ENCODE results near the gene PAX8. TPM values are rescaled to one million over a fixed set of nuclear protein-coding genes. Genes with fewer than 3 reads are reported as not detected.
"Not testable (repeated sequence)": the region's sequence is repeated elsewhere in the genome, so short reads cannot be mapped to it uniquely, and the experiment has no call there.

The PAX8 gene
- total RNA-seq, 1 donor = 2.9 TPM

GRCh38 chr2:113237604-113238160 is 41.0 kb downstream of the PAX8 start:
- H3K27me3 ChIP-seq (ENCODE audit: insufficient read depth, low read length) = no peaks in the 10 kb centered on the region
- H3K4me3 ChIP-seq (ENCODE audit: insufficient read depth, low read length) = no peak overlapping the region
- no peak overlapping the region for H2AFZ ChIP-seq (ENCODE audit: low read length)
- no peak overlapping the region for H3K27ac ChIP-seq (ENCODE audit: low read depth, low read length)
- H3K9me3 ChIP-seq (ENCODE audit: low read depth, low read length) = no peaks in the 10 kb centered on the region
- H3K4me2 ChIP-seq (ENCODE audit: insufficient read depth, low read length) = no peak overlapping the region
- DNase-seq (ENCODE audit: insufficient read length, low spot score, missing footprints) = peak; percentile 60
- H3K4me1 ChIP-seq (ENCODE audit: insufficient read depth, low read length) = peaks cover 25% of the 10 kb centered on the region
- TF ChIP-seq CTCF (IDR thresholded peaks at IDR 0.05; ENCODE audit: extremely low read depth, low read depth, low read length) = no peak
- no peaks in the 10 kb centered on the region for H3K79me2 ChIP-seq (ENCODE audit: insufficient read depth, low read length)
- H4K20me1 ChIP-seq (ENCODE audit: insufficient read depth, low read length) = no peaks in the 10 kb centered on the region
- no peaks in the 10 kb centered on the region for H3K36me3 ChIP-seq (ENCODE audit: insufficient read depth, low read length)

- H3K36me3 ChIP-seq (ENCODE audit: insufficient read depth, low read length) = no peaks in the 10 kb centered on the region
- DNase-seq (ENCODE audit: insufficient read length, low spot score, missing footprints) = no peak
- H3K27ac ChIP-seq (ENCODE audit: low read depth, low read length) = no peak overlapping the region
- no peaks in the 10 kb centered on the region for H3K27me3 ChIP-seq (ENCODE audit: insufficient read depth, low read length)
- peaks cover 23% of the 10 kb centered on the region for H3K4me1 ChIP-seq (ENCODE audit: insufficient read depth, low read length)
- no peak for TF ChIP-seq CTCF (IDR thresholded peaks at IDR 0.05; ENCODE audit: extremely low read depth, low read depth, low read length)
- no peaks in the 10 kb centered on the region for H4K20me1 ChIP-seq (ENCODE audit: insufficient read depth, low read length)
- H3K79me2 ChIP-seq (ENCODE audit: insufficient read depth, low read length) = no peaks in the 10 kb centered on the region
- H3K9me3 ChIP-seq (ENCODE audit: low read depth, low read length) = no peaks in the 10 kb centered on the region
- peak overlapping the region; percentile 18 for H3K4me2 ChIP-seq (ENCODE audit: insufficient read depth, low read length)
- no peak overlapping the region for H2AFZ ChIP-seq (ENCODE audit: low read length)
- peak overlapping the region; percentile 58 for H3K4me3 ChIP-seq (ENCODE audit: insufficient read depth, low read length)
These were observed 42.2 kb downstream of the PAX8 start for GRCh38 chr2:113236367-113237159.

- not testable (repeated sequence) for H4K20me1 ChIP-seq (ENCODE audit: insufficient read depth, low read length); H3K4me2 ChIP-seq (ENCODE audit: insufficient read depth, low read length); H3K27me3 ChIP-seq (ENCODE audit: insufficient read depth, low read length); H2AFZ ChIP-seq (ENCODE audit: low read length); H3K27ac ChIP-seq (ENCODE audit: low read depth, low read length); H3K36me3 ChIP-seq (ENCODE audit: insufficient read depth, low read length); H3K9me3 ChIP-seq (ENCODE audit: low read depth, low read length); H3K79me2 ChIP-seq (ENCODE audit: insufficient read depth, low read length)
- Histone ChIP-seq H3K4me1 (ENCODE audit: insufficient read depth, low read length) (peaks cover 13% of the 10 kb centered on the region), H3K4me3 (ENCODE audit: insufficient read depth, low read length) (peak overlapping the region; percentile 59)
- DNase-seq (ENCODE audit: insufficient read length, low spot score, missing footprints) = peak; percentile 91
These were observed 43.1 kb downstream of the PAX8 start for GRCh38 chr2:113235347-113236226.

GRCh38 chr2:113234721-113235346 is 43.9 kb downstream of the PAX8 start:
- Histone ChIP-seq H3K4me2 (ENCODE audit: insufficient read depth, low read length) (no peak overlapping the region), H2AFZ (ENCODE audit: low read length) (no peak overlapping the region), H3K27ac (ENCODE audit: low read depth, low read length) (no peak overlapping the region), H3K4me3 (ENCODE audit: insufficient read depth, low read length) (peak overlapping the region; percentile 59), H4K20me1 (ENCODE audit: insufficient read depth, low read length) (no peaks in the 10 kb centered on the region), H3K36me3 (ENCODE audit: insufficient read depth, low read length) (no peaks in the 10 kb centered on the region), H3K9me3 (ENCODE audit: low read depth, low read length) (no peaks in the 10 kb centered on the region), H3K79me2 (ENCODE audit: insufficient read depth, low read length) (no peaks in the 10 kb centered on the region), H3K4me1 (ENCODE audit: insufficient read depth, low read length) (peaks cover 6% of the 10 kb centered on the region), H3K27me3 (ENCODE audit: insufficient read depth, low read length) (no peaks in the 10 kb centered on the region)
- no peak for TF ChIP-seq CTCF (IDR thresholded peaks at IDR 0.05; ENCODE audit: extremely low read depth, low read depth, low read length)
- peak; percentile 52 for DNase-seq (ENCODE audit: insufficient read length, low spot score, missing footprints)

Data from osteoblast (primary cell).